WTC11 (cell line): ENCODE measurements around the gene EVA1C. TPM values are rescaled to one million over a fixed set of nuclear protein-coding genes. Genes with fewer than 3 reads are reported as not detected.

Experiments
- ATAC-seq: fragments of 200-7000 bp; cut with Tn5 transposase; 2 replicates; pipeline ENCODE4 v1.10.0; 2021; ENCODE audit warnings: mild to moderate bottlenecking, moderate library complexity
- CTCF ChIA-PET: fragments of 300-600 bp; sonication (Branson Sonifier 250); formaldehyde crosslinking; loops from one replicate; lab custom pipeline; 2021; ENCODE audit warnings: antibody characterized with exemption; lab: Charles Lee
- POLR2A ChIA-PET: fragments of 350-600 bp; sonication (Branson Sonifier 250); formaldehyde crosslinking; loops from one replicate; lab custom pipeline; 2021; ENCODE audit warnings: antibody characterized with exemption; lab: Charles Lee
- DNase-seq: peaks from one replicate; pipeline ENCODE4 v3.0.0; 2021; ENCODE audit warnings: low spot score
- H3K27ac Mint-ChIP-seq: 2 replicates; pipeline ENCODE4 v1.8.0; 2021; ENCODE audit warnings: mixed read lengths
- H3K27me3 Mint-ChIP-seq: 2 replicates; pipeline ENCODE4 v1.8.0; 2021; ENCODE audit warnings: low read depth, mild to moderate bottlenecking, moderate library complexity, mixed read lengths
- H3K36me3 Mint-ChIP-seq: 2 replicates; pipeline ENCODE4 v1.8.0; 2021; ENCODE audit warnings: mixed read lengths
- H3K4me1 Mint-ChIP-seq: 2 replicates; pipeline ENCODE4 v1.8.0; 2022; ENCODE audit warnings: mixed read lengths
- H3K4me3 Mint-ChIP-seq: 2 replicates; pipeline ENCODE4 v1.8.0; 2021; ENCODE audit warnings: mild to moderate bottlenecking, moderate library complexity, mixed read lengths
- H3K9me3 Mint-ChIP-seq: 2 replicates; pipeline ENCODE4 v1.8.0; 2021; ENCODE audit warnings: mixed read lengths
- ATF6 ChIP-seq: sonication (generic); formaldehyde crosslinking; IDR thresholded peaks from 2 replicates; pipeline ENCODE4 v1.8.1; 2023; ENCODE audit warnings: mild to moderate bottlenecking, missing genetic modification reagents
- CREM ChIP-seq: sonication (generic); formaldehyde crosslinking; IDR thresholded peaks from 2 replicates; pipeline ENCODE4 v1.8.1; 2022; ENCODE audit warnings: mild to moderate bottlenecking, missing genetic modification reagents, moderate library complexity
- CTCF ChIP-seq: fragments of 200-600 bp; IDR thresholded peaks from 2 replicates; pipeline ENCODE4 v1.8.0; 2022; ENCODE audit warnings: antibody characterized with exemption
- ETV6 ChIP-seq: sonication (generic); formaldehyde crosslinking; IDR thresholded peaks from 2 replicates; pipeline ENCODE4 v1.8.1; 2022; ENCODE audit warnings: mild to moderate bottlenecking, missing genetic modification reagents
- FOXP4 ChIP-seq: sonication (generic); formaldehyde crosslinking; IDR thresholded peaks from 2 replicates; pipeline ENCODE4 v1.8.0; 2022; ENCODE audit warnings: mild to moderate bottlenecking, missing genetic modification reagents
- GRHL2 ChIP-seq: fragments of 250-450 bp; sonication (Bioruptor Pico); IDR thresholded peaks from 2 replicates; pipeline ENCODE4 v1.8.0; 2022; ENCODE audit warnings: mild to moderate bottlenecking, moderate library complexity; ENCODE audit not compliant: insufficient replicate concordance, severe bottlenecking
- IRF1 ChIP-seq: sonication (generic); formaldehyde crosslinking; IDR thresholded peaks from 2 replicates; pipeline ENCODE4 v1.8.0; 2023; ENCODE audit warnings: missing genetic modification reagents
- IRF2 ChIP-seq: sonication (generic); formaldehyde crosslinking; IDR thresholded peaks from 2 replicates; pipeline ENCODE4 v1.8.0; 2022; ENCODE audit warnings: low read depth, missing genetic modification reagents, borderline replicate concordance
- MAX ChIP-seq: sonication (generic); formaldehyde crosslinking; IDR thresholded peaks from 2 replicates; pipeline ENCODE4 v1.8.0; 2022; ENCODE audit warnings: mild to moderate bottlenecking, missing genetic modification reagents
- MLX ChIP-seq: sonication (generic); formaldehyde crosslinking; IDR thresholded peaks from 2 replicates; pipeline ENCODE4 v1.8.1; 2023; ENCODE audit warnings: mild to moderate bottlenecking, missing genetic modification reagents, moderate library complexity
- MYBL2 ChIP-seq: sonication (generic); formaldehyde crosslinking; IDR thresholded peaks from 2 replicates; pipeline ENCODE4 v1.8.1; 2023; ENCODE audit warnings: mild to moderate bottlenecking, moderate library complexity, missing genetic modification reagents
- NFATC4 ChIP-seq: fragments of 250-450 bp; sonication (Bioruptor Pico); IDR thresholded peaks from 2 replicates; pipeline ENCODE4 v1.9.0; 2021; ENCODE audit warnings: mild to moderate bottlenecking
- NR1H2 ChIP-seq: sonication (generic); formaldehyde crosslinking; IDR thresholded peaks from 2 replicates; pipeline ENCODE4 v1.9.0; 2021; ENCODE audit warnings: mild to moderate bottlenecking, moderate library complexity, missing genetic modification reagents
- PREB ChIP-seq: sonication (generic); formaldehyde crosslinking; IDR thresholded peaks from 2 replicates; pipeline ENCODE4 v1.8.1; 2022; ENCODE audit warnings: mild to moderate bottlenecking, missing genetic modification reagents, moderate library complexity, borderline replicate concordance
- PRRX2 ChIP-seq: fragments of 250-450 bp; sonication (Bioruptor Pico); IDR thresholded peaks from 2 replicates; pipeline ENCODE4 v1.8.0; 2021; ENCODE audit warnings: mild to moderate bottlenecking
- SMAD3 ChIP-seq: sonication (generic); formaldehyde crosslinking; IDR thresholded peaks from 2 replicates; pipeline ENCODE4 v1.8.0; 2022; ENCODE audit warnings: missing genetic modification reagents, mild to moderate bottlenecking, borderline replicate concordance
- SMAD4 ChIP-seq: sonication (generic); formaldehyde crosslinking; IDR thresholded peaks from 2 replicates; pipeline ENCODE4 v1.8.0; 2022; ENCODE audit warnings: mild to moderate bottlenecking, missing genetic modification reagents
- SP1 ChIP-seq: sonication (generic); formaldehyde crosslinking; conservative IDR thresholded peaks from 2 replicates; pipeline ENCODE4 v1.8.1; 2022; ENCODE audit warnings: missing genetic modification reagents
- TEAD1 ChIP-seq: sonication (generic); formaldehyde crosslinking; IDR thresholded peaks from 2 replicates; pipeline ENCODE4 v1.8.0; 2022; ENCODE audit warnings: mild to moderate bottlenecking, missing genetic modification reagents
- ZBTB21 ChIP-seq: sonication (generic); formaldehyde crosslinking; IDR thresholded peaks from 2 replicates; pipeline ENCODE4 v1.8.1; 2023; ENCODE audit warnings: mild to moderate bottlenecking, missing genetic modification reagents, borderline replicate concordance
- ZBTB43 ChIP-seq: sonication (generic); formaldehyde crosslinking; IDR thresholded peaks from 2 replicates; pipeline ENCODE4 v1.8.1; 2023; ENCODE audit warnings: mild to moderate bottlenecking, missing genetic modification reagents
- ZNF138 ChIP-seq: sonication (generic); formaldehyde crosslinking; conservative IDR thresholded peaks from 2 replicates; pipeline ENCODE4 v1.8.1; 2022; ENCODE audit warnings: mild to moderate bottlenecking, moderate library complexity, missing genetic modification reagents
- ZNF232 ChIP-seq: sonication (generic); formaldehyde crosslinking; IDR thresholded peaks from 2 replicates; pipeline ENCODE4 v1.8.0; 2022; ENCODE audit warnings: mild to moderate bottlenecking, missing genetic modification reagents
- ZNF425 ChIP-seq: fragments of 250-450 bp; sonication (Bioruptor Pico); conservative IDR thresholded peaks from 2 replicates; pipeline ENCODE4 v1.9.0; 2021; ENCODE audit warnings: mild to moderate bottlenecking
- total RNA-seq: library from RNA; stranded (reverse); gene quantifications from 3 replicates; pipeline ENCODE4 v1.2.3, GENCODE V29; 2021

Gene EVA1C
- total RNA-seq, 1 experiment from 2014 or later = 3.1 TPM

- Mint-ChIP-seq H3K36me3 (peaks cover 20% of the 10 kb centered on the region), H3K27me3 (peaks cover 29% of the 10 kb centered on the region), H3K27ac (no peak within 1 kb of the TSS; the same call in 1 of the 2 replicates), H3K4me3 (peak within 1 kb of the TSS; percentile 89), H3K9me3 (peaks cover 28% of the 10 kb centered on the region), H3K4me1 (peaks cover 35% of the 10 kb centered on the region)
- POLR2A ChIA-PET = no interaction called here
- CTCF ChIA-PET = interaction anchor here (1.1 to 2.6 kb wide), 5 partner anchors 10 to 212 kb away, joined by 3 to 14 read pairs (median 7); no protein-coding TSS in a partner anchor
- DNase-seq (peak; percentile 93), ATAC-seq (peak; percentile 95)
- peak; percentile 86 for TF ChIP-seq ZNF232 (CRISPR knock-in tag)
- peak; percentile 97 for TF ChIP-seq MAX (CRISPR knock-in tag)
- no peak for TF ChIP-seq SMAD4 (CRISPR knock-in tag)
- TF ChIP-seq SP1 (CRISPR knock-in tag) = peak; percentile 99
- TF ChIP-seq CREM (CRISPR knock-in tag) = 0 out of 2 replicates have a peak, but pooled peaks have one; percentile 46
- TF ChIP-seq SMAD3 (CRISPR knock-in tag) = 0 out of 2 replicates have a peak, but pooled peaks have one; percentile 76
- TF ChIP-seq MYBL2 = no peak; the same call in 1 of the 2 replicates
- no peak for TF ChIP-seq NR1H2
- no peak for TF ChIP-seq ZNF138 (CRISPR knock-in tag)
- TF ChIP-seq ZBTB21 (CRISPR knock-in tag) = no peak
- TF ChIP-seq ATF6 = 0 out of 2 replicates have a peak, but pooled peaks have one; percentile 19
- no peak for TF ChIP-seq PRRX2 (CRISPR knock-in tag)
- TF ChIP-seq ETV6 (CRISPR knock-in tag) = peak; percentile 88
- no peak for TF ChIP-seq PREB
- TF ChIP-seq CTCF = no peak
- TF ChIP-seq IRF1 (CRISPR knock-in tag) = 0 out of 2 replicates have a peak, but pooled peaks have one; percentile 51
- no peak for TF ChIP-seq NFATC4
- TF ChIP-seq GRHL2 = no peak
- no peak for TF ChIP-seq TEAD1 (CRISPR knock-in tag)
- TF ChIP-seq ZBTB43 (CRISPR knock-in tag) = 0 out of 2 replicates have a peak, but pooled peaks have one; percentile 53
- TF ChIP-seq ZNF425 (CRISPR knock-in tag) = no peak
- TF ChIP-seq FOXP4 (CRISPR knock-in tag) = peak; percentile 60; the same call in 1 of the 2 replicates
- no peak for TF ChIP-seq IRF2 (CRISPR knock-in tag)
- TF ChIP-seq MLX (CRISPR knock-in tag) = 0 out of 2 replicates have a peak, but pooled peaks have one; percentile 52
Measured at GRCh38 chr21:32392880-32393676, 19.4 kb upstream of the EVA1C start, which contains the start of gene URB1. Gene URB1, minus strand, starts transcription at chr21:32393012. Its CDS starts 102 bp downstream, at chr21:32392910.
